ENCODE measurements around the gene IQCH.

GRCh38 chr15:67254238-67255175, at the start of gene IQCH, which contains the start of gene AAGAB:
- TF ChIP-seq, protein P1, sequence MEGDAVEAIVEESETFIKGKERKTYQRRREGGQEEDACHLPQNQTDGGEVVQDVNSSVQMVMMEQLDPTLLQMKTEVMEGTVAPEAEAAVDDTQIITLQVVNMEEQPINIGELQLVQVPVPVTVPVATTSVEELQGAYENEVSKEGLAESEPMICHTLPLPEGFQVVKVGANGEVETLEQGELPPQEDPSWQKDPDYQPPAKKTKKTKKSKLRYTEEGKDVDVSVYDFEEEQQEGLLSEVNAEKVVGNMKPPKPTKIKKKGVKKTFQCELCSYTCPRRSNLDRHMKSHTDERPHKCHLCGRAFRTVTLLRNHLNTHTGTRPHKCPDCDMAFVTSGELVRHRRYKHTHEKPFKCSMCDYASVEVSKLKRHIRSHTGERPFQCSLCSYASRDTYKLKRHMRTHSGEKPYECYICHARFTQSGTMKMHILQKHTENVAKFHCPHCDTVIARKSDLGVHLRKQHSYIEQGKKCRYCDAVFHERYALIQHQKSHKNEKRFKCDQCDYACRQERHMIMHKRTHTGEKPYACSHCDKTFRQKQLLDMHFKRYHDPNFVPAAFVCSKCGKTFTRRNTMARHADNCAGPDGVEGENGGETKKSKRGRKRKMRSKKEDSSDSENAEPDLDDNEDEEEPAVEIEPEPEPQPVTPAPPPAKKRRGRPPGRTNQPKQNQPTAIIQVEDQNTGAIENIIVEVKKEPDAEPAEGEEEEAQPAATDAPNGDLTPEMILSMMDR (conservative IDR thresholded peaks at IDR 0.05 in 1 of 2, IDR thresholded peaks at IDR 0.05 in 1 of 2; ENCODE audit: extremely low read depth in 1 of 2, insufficient read depth in 1 of 2, low read depth in 1 of 2, low read length in 2 of 2), result no peak
- TF ChIP-seq EZH2 (IDR thresholded peaks at IDR 0.05; ENCODE audit: borderline replicate concordance, low read length), result no peak

Data from mammary epithelial cell (primary cell).